Measurements from ENCODE around the gene GAGE12D. TPM values are rescaled to one million over a fixed set of nuclear protein-coding genes. Genes with fewer than 3 reads are reported as not detected.
"Not testable (repeated sequence)": the region's sequence is repeated elsewhere in the genome, so short reads cannot be mapped to it uniquely, and the experiment has no call there.

GAGE12D gene, protein sequence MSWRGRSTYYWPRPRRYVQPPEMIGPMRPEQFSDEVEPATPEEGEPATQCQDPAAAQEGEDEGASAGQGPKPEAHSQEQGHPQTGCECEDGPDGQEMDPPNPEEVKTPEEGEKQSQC
- not detected for total RNA-seq
- long read RNA-seq: 0 reads

DNA sequence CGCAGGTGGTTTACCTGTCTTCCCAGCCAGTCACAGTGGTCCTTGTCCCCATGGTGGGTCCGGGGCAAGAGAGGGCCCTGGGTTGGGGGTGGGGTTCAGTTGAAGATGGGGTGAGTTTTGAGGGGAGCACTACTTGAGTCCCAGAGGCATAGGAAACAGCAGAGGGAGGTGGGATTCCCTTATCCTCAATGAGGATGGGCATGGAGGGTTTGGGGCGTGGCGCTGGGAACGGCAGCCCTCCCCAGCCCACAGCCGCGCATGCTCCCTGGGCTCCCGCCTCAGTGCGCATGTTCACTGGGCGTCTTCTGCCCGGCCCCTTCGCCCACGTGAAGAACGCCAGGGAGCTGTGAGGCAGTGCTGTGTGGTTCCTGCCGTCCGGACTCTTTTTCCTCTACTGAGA lies at the start of gene GAGE12D:
GAGE12D (plus strand) TSS at position 301 of the 400 bp plus-strand sequence. CDS start 1,155 bp downstream, outside the sequence.
- H3K4me3 ChIP-seq; H3K27me3 ChIP-seq; H3K36me3 ChIP-seq; H3K27ac ChIP-seq; ATAC-seq; intact Hi-C loops (cut with DNase I); H3K4me1 ChIP-seq; DNase-seq; H3K9me3 ChIP-seq: not testable (repeated sequence)
- WGBS (ENCODE audit: insufficient coverage, low coverage, low lambda C conversion rate, missing lambda C conversion rate): no CpG with 5 or more reads among the region's 16 CpGs

DNA sequence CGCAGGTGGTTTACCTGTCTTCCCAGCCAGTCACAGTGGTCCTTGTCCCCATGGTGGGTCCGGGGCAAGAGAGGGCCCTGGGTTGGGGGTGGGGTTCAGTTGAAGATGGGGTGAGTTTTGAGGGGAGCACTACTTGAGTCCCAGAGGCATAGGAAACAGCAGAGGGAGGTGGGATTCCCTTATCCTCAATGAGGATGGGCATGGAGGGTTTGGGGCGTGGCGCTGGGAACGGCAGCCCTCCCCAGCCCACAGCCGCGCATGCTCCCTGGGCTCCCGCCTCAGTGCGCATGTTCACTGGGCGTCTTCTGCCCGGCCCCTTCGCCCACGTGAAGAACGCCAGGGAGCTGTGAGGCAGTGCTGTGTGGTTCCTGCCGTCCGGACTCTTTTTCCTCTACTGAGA lies 9.7 kb upstream of the GAGE12D start, which contains the start of gene GAGE12C:
GAGE12C (plus strand) TSS at position 301 of the 400 bp plus-strand sequence. CDS start 1,155 bp downstream, outside the sequence.
- H3K4me3 ChIP-seq; H3K4me1 ChIP-seq; intact Hi-C loops (cut with DNase I); DNase-seq; ATAC-seq; H3K27ac ChIP-seq; H3K9me3 ChIP-seq; H3K36me3 ChIP-seq; H3K27me3 ChIP-seq: not testable (repeated sequence)
- no CpG with 5 or more reads among the region's 16 CpGs for WGBS (ENCODE audit: insufficient coverage, low coverage, low lambda C conversion rate, missing lambda C conversion rate)

DNA sequence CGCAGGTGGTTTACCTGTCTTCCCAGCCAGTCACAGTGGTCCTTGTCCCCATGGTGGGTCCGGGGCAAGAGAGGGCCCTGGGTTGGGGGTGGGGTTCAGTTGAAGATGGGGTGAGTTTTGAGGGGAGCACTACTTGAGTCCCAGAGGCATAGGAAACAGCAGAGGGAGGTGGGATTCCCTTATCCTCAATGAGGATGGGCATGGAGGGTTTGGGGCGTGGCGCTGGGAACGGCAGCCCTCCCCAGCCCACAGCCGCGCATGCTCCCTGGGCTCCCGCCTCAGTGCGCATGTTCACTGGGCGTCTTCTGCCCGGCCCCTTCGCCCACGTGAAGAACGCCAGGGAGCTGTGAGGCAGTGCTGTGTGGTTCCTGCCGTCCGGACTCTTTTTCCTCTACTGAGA lies 9.5 kb downstream of the GAGE12D start, which contains the start of gene GAGE12E:
GAGE12E (plus strand) TSS at position 301 of the 400 bp plus-strand sequence. CDS start 1,155 bp downstream, outside the sequence.
- H3K4me1 ChIP-seq: not testable (repeated sequence)

DNA sequence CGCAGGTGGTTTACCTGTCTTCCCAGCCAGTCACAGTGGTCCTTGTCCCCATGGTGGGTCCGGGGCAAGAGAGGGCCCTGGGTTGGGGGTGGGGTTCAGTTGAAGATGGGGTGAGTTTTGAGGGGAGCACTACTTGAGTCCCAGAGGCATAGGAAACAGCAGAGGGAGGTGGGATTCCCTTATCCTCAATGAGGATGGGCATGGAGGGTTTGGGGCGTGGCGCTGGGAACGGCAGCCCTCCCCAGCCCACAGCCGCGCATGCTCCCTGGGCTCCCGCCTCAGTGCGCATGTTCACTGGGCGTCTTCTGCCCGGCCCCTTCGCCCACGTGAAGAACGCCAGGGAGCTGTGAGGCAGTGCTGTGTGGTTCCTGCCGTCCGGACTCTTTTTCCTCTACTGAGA lies 19.0 kb downstream of the GAGE12D start, which contains the start of gene GAGE12F:
GAGE12F (plus strand) TSS at position 301 of the 400 bp plus-strand sequence. CDS start 1,155 bp downstream, outside the sequence.
- no CpG with 5 or more reads among the region's 16 CpGs for WGBS (ENCODE audit: insufficient coverage, low coverage, low lambda C conversion rate, missing lambda C conversion rate)
- intact Hi-C loops (cut with DNase I); H3K4me3 ChIP-seq; ATAC-seq; H3K27ac ChIP-seq; DNase-seq; H3K9me3 ChIP-seq; H3K4me1 ChIP-seq; H3K27me3 ChIP-seq; H3K36me3 ChIP-seq: not testable (repeated sequence)

More for the DNA sequence above, 9.5 kb downstream of the GAGE12D start, which contains the start of gene GAGE12E:
- H3K9me3 ChIP-seq; H3K36me3 ChIP-seq; H3K4me3 ChIP-seq; H3K27me3 ChIP-seq; ATAC-seq; intact Hi-C loops (cut with DNase I); DNase-seq; H3K27ac ChIP-seq: not testable (repeated sequence)
- WGBS (ENCODE audit: insufficient coverage, low coverage, low lambda C conversion rate, missing lambda C conversion rate): no CpG with 5 or more reads among the region's 16 CpGs

DNA sequence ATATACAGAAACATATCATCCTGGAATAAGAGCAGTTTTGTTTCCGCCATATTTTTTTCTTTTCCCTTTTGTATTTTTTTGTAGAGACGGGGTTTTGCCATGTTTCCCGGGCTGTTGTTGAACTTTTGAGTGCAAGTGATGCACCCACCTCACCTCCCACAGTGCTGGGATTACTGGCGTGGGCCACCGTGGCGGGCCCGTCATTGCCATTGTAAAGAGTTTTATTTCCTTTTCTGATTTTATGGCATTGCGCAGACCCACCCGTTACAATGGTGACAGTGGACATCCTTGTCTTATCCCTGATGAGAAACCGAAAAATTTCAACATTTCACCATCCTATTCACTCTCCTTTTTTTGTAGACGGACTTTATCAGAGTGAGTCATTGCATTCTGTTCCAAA lies 27.2 kb downstream of the GAGE12D start:
- ATAC-seq; H3K27me3 ChIP-seq; H3K4me3 ChIP-seq; H3K36me3 ChIP-seq; H3K4me1 ChIP-seq; intact Hi-C loops (cut with DNase I); H3K9me3 ChIP-seq; H3K27ac ChIP-seq: not testable (repeated sequence)
- no CpG with 5 or more reads among the region's 11 CpGs for WGBS (ENCODE audit: insufficient coverage, low coverage, low lambda C conversion rate, missing lambda C conversion rate)
- peak in 2 of 3 donors; percentile 40 to 52 for DNase-seq

DNA sequence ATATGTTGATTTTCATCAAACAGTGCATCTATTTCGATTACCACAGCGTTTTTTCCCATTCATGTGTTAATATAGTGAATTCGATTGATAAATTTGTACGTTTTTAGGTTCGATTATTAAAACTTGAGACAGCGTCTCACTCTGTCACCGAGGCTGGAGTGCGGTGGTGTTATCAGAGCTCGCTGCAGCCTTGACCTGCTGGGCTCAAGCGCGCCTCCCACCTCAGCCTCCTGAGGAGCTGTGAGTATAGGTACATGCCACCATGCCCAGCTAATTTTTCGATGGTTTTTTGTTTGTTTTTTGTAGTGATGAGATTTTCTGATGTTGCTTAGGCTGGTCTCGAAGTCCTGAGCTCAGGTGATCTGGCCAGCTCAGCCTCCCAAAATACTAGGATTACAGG lies 27.6 kb downstream of the GAGE12D start:
- intact Hi-C loops (cut with DNase I); H3K4me3 ChIP-seq; ATAC-seq; H3K27ac ChIP-seq; H3K36me3 ChIP-seq; H3K27me3 ChIP-seq; H3K9me3 ChIP-seq; H3K4me1 ChIP-seq: not testable (repeated sequence)
- peak in 2 of 3 donors; percentile 2 to 34 for DNase-seq
- WGBS (ENCODE audit: insufficient coverage, low coverage, low lambda C conversion rate, missing lambda C conversion rate): no CpG with 5 or more reads among the region's 13 CpGs

DNA sequence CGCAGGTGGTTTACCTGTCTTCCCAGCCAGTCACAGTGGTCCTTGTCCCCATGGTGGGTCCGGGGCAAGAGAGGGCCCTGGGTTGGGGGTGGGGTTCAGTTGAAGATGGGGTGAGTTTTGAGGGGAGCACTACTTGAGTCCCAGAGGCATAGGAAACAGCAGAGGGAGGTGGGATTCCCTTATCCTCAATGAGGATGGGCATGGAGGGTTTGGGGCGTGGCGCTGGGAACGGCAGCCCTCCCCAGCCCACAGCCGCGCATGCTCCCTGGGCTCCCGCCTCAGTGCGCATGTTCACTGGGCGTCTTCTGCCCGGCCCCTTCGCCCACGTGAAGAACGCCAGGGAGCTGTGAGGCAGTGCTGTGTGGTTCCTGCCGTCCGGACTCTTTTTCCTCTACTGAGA lies 28.6 kb downstream of the GAGE12D start, which contains the start of gene GAGE12G:
GAGE12G (plus strand) TSS at position 301 of the 400 bp plus-strand sequence. CDS start 1,155 bp downstream, outside the sequence.
- H3K36me3 ChIP-seq; H3K4me1 ChIP-seq; ATAC-seq; H3K27me3 ChIP-seq; H3K4me3 ChIP-seq; intact Hi-C loops (cut with DNase I); H3K9me3 ChIP-seq; DNase-seq; H3K27ac ChIP-seq: not testable (repeated sequence)
- WGBS (ENCODE audit: insufficient coverage, low coverage, low lambda C conversion rate, missing lambda C conversion rate): no CpG with 5 or more reads among the region's 16 CpGs

DNA sequence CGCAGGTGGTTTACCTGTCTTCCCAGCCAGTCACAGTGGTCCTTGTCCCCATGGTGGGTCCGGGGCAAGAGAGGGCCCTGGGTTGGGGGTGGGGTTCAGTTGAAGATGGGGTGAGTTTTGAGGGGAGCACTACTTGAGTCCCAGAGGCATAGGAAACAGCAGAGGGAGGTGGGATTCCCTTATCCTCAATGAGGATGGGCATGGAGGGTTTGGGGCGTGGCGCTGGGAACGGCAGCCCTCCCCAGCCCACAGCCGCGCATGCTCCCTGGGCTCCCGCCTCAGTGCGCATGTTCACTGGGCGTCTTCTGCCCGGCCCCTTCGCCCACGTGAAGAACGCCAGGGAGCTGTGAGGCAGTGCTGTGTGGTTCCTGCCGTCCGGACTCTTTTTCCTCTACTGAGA lies 38.1 kb downstream of the GAGE12D start, which contains the start of gene GAGE12H:
GAGE12H (plus strand) TSS at position 301 of the 400 bp plus-strand sequence. CDS start 1,155 bp downstream, outside the sequence.
- WGBS (ENCODE audit: insufficient coverage, low coverage, low lambda C conversion rate, missing lambda C conversion rate): no CpG with 5 or more reads among the region's 16 CpGs
- H3K27ac ChIP-seq; DNase-seq; H3K36me3 ChIP-seq; H3K9me3 ChIP-seq; ATAC-seq; H3K4me1 ChIP-seq; H3K27me3 ChIP-seq; H3K4me3 ChIP-seq; intact Hi-C loops (cut with DNase I): not testable (repeated sequence)

DNA sequence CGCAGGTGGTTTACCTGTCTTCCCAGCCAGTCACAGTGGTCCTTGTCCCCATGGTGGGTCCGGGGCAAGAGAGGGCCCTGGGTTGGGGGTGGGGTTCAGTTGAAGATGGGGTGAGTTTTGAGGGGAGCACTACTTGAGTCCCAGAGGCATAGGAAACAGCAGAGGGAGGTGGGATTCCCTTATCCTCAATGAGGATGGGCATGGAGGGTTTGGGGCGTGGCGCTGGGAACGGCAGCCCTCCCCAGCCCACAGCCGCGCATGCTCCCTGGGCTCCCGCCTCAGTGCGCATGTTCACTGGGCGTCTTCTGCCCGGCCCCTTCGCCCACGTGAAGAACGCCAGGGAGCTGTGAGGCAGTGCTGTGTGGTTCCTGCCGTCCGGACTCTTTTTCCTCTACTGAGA lies 47.7 kb downstream of the GAGE12D start, which contains the start of gene GAGE2A:
GAGE2A (plus strand) TSS at position 301 of the 400 bp plus-strand sequence. CDS start 1,155 bp downstream, outside the sequence.
- WGBS (ENCODE audit: insufficient coverage, low coverage, low lambda C conversion rate, missing lambda C conversion rate): no CpG with 5 or more reads among the region's 16 CpGs
- H3K4me1 ChIP-seq; intact Hi-C loops (cut with DNase I); DNase-seq; H3K27ac ChIP-seq; ATAC-seq; H3K9me3 ChIP-seq; H3K4me3 ChIP-seq; H3K27me3 ChIP-seq; H3K36me3 ChIP-seq: not testable (repeated sequence)

DNA sequence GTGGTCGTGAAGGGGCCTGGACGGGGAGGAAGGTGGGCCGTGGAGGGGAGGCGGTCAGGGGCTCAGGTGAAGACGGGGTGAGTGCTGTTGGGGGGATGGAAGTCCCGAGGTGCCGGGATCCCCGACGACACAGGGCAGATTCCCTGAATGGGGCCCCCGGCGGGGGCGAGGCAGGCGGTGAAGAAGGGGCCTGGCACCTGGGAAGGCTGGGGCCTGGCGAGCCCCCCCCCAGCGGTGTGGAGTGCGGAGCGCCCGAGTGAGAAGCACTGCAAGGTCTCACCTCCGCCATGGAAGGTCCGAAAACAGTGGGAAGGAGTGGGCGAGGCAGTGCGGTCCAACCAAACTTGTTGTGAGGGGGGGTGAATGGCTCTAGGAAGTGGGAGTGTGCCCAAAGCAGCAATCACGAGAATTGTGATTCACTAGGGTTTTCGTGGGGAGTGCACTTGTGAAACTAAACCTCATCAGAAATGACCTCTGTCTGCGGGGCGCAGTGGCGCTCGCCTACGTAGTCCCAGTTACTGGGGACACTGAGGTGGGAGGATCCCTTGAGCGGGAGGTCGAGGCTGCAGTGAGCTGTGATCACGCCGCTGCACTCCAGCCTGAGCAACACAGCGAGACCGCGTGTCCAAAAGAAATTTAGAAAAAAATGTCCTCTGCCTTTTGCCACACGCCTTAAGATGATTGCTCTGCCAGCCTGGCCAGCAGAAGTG lies 48.4 kb downstream of the GAGE12D start:
- ATAC-seq; intact Hi-C loops (cut with DNase I); H3K4me3 ChIP-seq; H3K4me1 ChIP-seq; H3K27me3 ChIP-seq; H3K9me3 ChIP-seq; H3K36me3 ChIP-seq; H3K27ac ChIP-seq: not testable (repeated sequence)
- peak; percentile 44 to 59 (median 49) for DNase-seq
- 84% methylated on average over 30 of the region's 37 CpGs for WGBS (ENCODE audit: insufficient coverage, low coverage, low lambda C conversion rate, missing lambda C conversion rate)

DNA sequence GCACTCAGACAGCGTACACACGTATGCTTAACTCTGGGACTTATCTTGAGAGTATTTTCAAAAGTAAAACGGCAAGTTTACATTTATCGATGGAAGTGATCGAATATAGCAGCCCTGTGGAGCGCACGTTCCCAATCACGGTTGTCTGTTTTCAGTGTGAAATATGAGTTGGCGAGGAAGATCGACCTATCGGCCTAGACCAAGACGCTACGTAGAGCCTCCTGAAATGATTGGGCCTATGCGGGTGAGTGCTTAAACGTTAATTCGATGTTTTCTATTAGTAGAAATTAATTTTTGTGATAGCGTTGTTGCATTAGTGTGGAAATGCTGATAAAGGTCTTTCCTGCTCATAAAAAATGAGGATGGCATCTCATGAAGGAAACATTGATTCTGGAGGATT lies 49.0 kb downstream of the GAGE12D start:
- H3K27ac ChIP-seq; intact Hi-C loops (cut with DNase I); H3K9me3 ChIP-seq; DNase-seq; H3K36me3 ChIP-seq; ATAC-seq; H3K4me3 ChIP-seq; H3K27me3 ChIP-seq; H3K4me1 ChIP-seq: not testable (repeated sequence)
- 83% methylated on average over 14 of the region's 17 CpGs for WGBS (ENCODE audit: insufficient coverage, low coverage, low lambda C conversion rate, missing lambda C conversion rate)
